ENCODE data around the gene F2RL1.

DNA sequence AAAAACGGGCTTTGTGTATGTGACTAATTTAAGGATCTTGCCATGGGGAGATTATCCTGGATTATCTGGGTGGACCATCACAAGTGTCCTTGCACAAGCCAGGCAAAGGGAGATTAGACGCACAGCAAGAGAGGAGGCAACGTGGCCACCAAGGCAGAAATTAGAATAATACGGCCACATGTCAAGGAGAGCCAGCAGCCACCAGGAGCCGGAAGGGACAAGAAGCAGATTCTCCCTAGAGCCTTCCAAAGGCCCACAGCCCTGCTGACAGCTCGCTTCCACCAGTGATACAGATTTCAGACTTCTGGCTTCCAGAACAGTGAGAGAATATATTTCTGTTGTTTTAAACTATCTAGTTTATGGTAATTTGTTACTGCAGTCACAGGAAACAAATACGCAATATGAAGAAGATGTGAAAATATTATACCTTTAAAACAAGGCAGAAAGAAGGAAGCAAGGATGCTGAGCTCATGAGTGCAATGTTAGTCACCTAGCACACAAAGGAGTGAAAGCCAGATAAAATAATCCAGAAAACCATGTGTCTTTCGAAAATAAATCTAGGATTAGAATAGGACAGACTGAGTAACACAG lies 28.7 kb upstream of the F2RL1 start:
- no peak for TF ChIP-seq JUND (CRISPR knock-in tag; IDR thresholded peaks at IDR 0.05)
- no peak for TF ChIP-seq BRCA1 (CRISPR knock-in tag; IDR thresholded peaks at IDR 0.05)
- TF ChIP-seq PITX1 (CRISPR knock-in tag; IDR thresholded peaks at IDR 0.05), result no peak
- no peak for TF ChIP-seq EED (CRISPR knock-in tag; IDR thresholded peaks at IDR 0.05)
- TF ChIP-seq NR3C1 (CRISPR knock-in tag; IDR thresholded peaks at IDR 0.05), result no peak
- TF ChIP-seq MED1 (CRISPR knock-in tag; IDR thresholded peaks at IDR 0.05), result no peak
- TF ChIP-seq ZSCAN30 (CRISPR knock-in tag; IDR thresholded peaks at IDR 0.05), result no peak
- no peak for TF ChIP-seq CEBPG (CRISPR knock-in tag; IDR thresholded peaks at IDR 0.05)
- TF ChIP-seq NFRKB (IDR thresholded peaks at IDR 0.05), result no peak
- TF ChIP-seq, protein P1, sequence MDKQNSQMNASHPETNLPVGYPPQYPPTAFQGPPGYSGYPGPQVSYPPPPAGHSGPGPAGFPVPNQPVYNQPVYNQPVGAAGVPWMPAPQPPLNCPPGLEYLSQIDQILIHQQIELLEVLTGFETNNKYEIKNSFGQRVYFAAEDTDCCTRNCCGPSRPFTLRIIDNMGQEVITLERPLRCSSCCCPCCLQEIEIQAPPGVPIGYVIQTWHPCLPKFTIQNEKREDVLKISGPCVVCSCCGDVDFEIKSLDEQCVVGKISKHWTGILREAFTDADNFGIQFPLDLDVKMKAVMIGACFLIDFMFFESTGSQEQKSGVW (CRISPR knock-in tag; IDR thresholded peaks at IDR 0.05; ENCODE audit: borderline replicate concordance), result no peak
- TF ChIP-seq, protein P2, sequence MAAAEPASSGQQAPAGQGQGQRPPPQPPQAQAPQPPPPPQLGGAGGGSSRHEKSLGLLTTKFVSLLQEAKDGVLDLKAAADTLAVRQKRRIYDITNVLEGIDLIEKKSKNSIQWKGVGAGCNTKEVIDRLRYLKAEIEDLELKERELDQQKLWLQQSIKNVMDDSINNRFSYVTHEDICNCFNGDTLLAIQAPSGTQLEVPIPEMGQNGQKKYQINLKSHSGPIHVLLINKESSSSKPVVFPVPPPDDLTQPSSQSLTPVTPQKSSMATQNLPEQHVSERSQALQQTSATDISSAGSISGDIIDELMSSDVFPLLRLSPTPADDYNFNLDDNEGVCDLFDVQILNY (CRISPR knock-in tag; conservative IDR thresholded peaks at IDR 0.05), result no peak
- no peak for TF ChIP-seq SAFB2 (CRISPR knock-in tag; IDR thresholded peaks at IDR 0.05; ENCODE audit: borderline replicate concordance, low read depth)
- no peak for TF ChIP-seq ZNF850 (CRISPR knock-in tag; conservative IDR thresholded peaks at IDR 0.05)

Measured in HepG2 (cell line).